Prostate gland (tissue), 2 donors: ENCODE results near the gene TFAP2B. TPM values are rescaled to one million over a fixed set of nuclear protein-coding genes. Genes with fewer than 3 reads are reported as not detected.

Source experiments
- DNase-seq: peaks from one replicate; pipeline ENCODE4 v3.0.0-alpha.2; 2019; ENCODE audit warnings: low spot score
- H3K27ac ChIP-seq, 2 donors: fragments of 200-600 bp; sonication (generic); 2 replicates each; pipeline ENCODE4 v1.5.1; 2017 to 2019
- H3K27me3 ChIP-seq: fragments of 200-600 bp; sonication (generic); replicated peaks from 2 replicates; pipeline ENCODE4 v1.5.1; 2019; ENCODE audit not compliant: insufficient read depth
- H3K36me3 ChIP-seq, 2 donors: fragments of 200-600 bp; sonication (generic); 1 replicate in 1 of 2; 2 replicates in 1 of 2; pipeline versions ENCODE4 v1.5.1 to v1.8.1; 2017 to 2019
- H3K4me1 ChIP-seq: fragments of 200-600 bp; sonication (generic); replicated peaks from 2 replicates; pipeline ENCODE4 v1.5.1; 2019
- H3K4me3 ChIP-seq, 2 donors: fragments of 200-600 bp; sonication (generic); 2 replicates each; pipeline ENCODE4 v1.5.1; 2017 to 2019
- H3K9me3 ChIP-seq: fragments of 200-600 bp; sonication (generic); 2 replicates; pipeline ENCODE4 v1.5.1; 2017
- POLR2A ChIP-seq: fragments of 450-650 bp; IDR thresholded peaks from one replicate; pipeline ENCODE4 v1.6.1; 2016; ENCODE audit warnings: antibody characterized with exemption, mild to moderate bottlenecking
- POLR2AphosphoS5 ChIP-seq: sonication (generic); formaldehyde crosslinking; IDR thresholded peaks from one replicate; pipeline ENCODE4 v1.6.1; 2017; ENCODE audit warnings: antibody characterized with exemption
- intact Hi-C: fragments of 100-400 bp; cut with DNase I; formaldehyde crosslinking; loops from one replicate; pipeline ENCODE4 v1.14.2; 2022
- total RNA-seq, 2 donors: library from RNA; depleted of rRNA; stranded (reverse); fragments of >200 nt; gene quantifications; one replicate each; pipeline ENCODE4 v1.1.0, GENCODE V29; 2016
- TF ChIP-seq, protein P1 (sequence below), 4 experiments: fragments of 200-600 bp in 2 of 4; fragments of 450-650 bp in 2 of 4; sonication (generic) in 2 of 4; IDR thresholded peaks; 1 replicate in 3 of 4; 2 replicates in 1 of 4; pipeline ENCODE4 v1.5.1; 2016 to 2019; ENCODE audit warnings: antibody characterized with exemption in 4 of 4, mild to moderate bottlenecking in 2 of 4, moderate library complexity in 2 of 4

TFAP2B gene
- total RNA-seq, 2 donors from 2014 or later, result 0.06 TPM; not detected in 1

DNA sequence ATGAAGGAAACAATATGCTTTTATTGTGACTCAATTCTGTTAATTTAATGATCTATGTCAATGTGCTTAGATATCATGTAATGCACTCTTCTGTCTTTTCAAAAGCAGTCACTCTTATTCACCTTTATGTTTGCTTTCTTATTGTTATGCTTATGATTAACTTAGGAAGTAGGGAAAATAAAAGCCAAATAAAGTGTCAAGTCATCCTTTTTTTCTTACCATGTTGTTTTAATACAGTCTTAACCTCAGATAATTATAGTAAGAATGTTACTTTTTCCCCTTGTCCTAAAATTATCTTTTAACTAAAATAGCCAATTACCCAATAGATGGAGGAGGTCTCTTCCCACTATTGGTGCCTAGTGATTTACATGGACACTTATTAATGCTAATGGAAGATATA is 72.6 kb downstream of the TFAP2B start:
- intact Hi-C loops, result no loop called here
- Histone ChIP-seq H3K36me3 (no peaks in the 10 kb centered on the region), H3K27me3 (no peaks in the 10 kb centered on the region), H3K4me1 (no peaks in the 10 kb centered on the region), H3K9me3 (no peaks in the 10 kb centered on the region), H3K4me3 (no peak overlapping the region), H3K27ac (no peak overlapping the region)
- no peak for DNase-seq
- TF ChIP-seq, protein P1, sequence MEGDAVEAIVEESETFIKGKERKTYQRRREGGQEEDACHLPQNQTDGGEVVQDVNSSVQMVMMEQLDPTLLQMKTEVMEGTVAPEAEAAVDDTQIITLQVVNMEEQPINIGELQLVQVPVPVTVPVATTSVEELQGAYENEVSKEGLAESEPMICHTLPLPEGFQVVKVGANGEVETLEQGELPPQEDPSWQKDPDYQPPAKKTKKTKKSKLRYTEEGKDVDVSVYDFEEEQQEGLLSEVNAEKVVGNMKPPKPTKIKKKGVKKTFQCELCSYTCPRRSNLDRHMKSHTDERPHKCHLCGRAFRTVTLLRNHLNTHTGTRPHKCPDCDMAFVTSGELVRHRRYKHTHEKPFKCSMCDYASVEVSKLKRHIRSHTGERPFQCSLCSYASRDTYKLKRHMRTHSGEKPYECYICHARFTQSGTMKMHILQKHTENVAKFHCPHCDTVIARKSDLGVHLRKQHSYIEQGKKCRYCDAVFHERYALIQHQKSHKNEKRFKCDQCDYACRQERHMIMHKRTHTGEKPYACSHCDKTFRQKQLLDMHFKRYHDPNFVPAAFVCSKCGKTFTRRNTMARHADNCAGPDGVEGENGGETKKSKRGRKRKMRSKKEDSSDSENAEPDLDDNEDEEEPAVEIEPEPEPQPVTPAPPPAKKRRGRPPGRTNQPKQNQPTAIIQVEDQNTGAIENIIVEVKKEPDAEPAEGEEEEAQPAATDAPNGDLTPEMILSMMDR (IDR thresholded peaks at IDR 0.05), result no peak
- TF ChIP-seq POLR2AphosphoS5 (no peak), POLR2A (no peak)

Other genes with a start within 250 kb of the TFAP2B start
- gene TFAP2D, start 105.3 kb upstream of the TFAP2B start, total RNA-seq, result not detected